Fibroblast of villous mesenchyme (primary cell): ENCODE measurements around the gene FXYD3. TPM values are rescaled to one million over a fixed set of nuclear protein-coding genes. Genes with fewer than 3 reads are reported as not detected.

Experiments used
- DNase-seq: peaks from one replicate; pipeline ENCODE4 v3.0.0-alpha.2; 2010; ENCODE audit warnings: low read depth
- H3K4me3 ChIP-seq: 2 replicates; pipeline ENCODE4 v1.5.1; 2011; ENCODE audit warnings: low read depth, mild to moderate bottlenecking, low read length
- total RNA-seq: library from RNA; depleted of rRNA; stranded (reverse); fragments of >200 nt; gene quantifications from 2 replicates; pipeline ENCODE4 v1.2.3, GENCODE V29; 2012
- TF ChIP-seq, protein P1 (sequence below): IDR thresholded peaks from 2 replicates; pipeline ENCODE4 v1.5.1; 2012; ENCODE audit warnings: low read depth, mild to moderate bottlenecking, low read length; ENCODE audit not compliant: insufficient read depth

The FXYD3 gene
- total RNA-seq, 1 donor = not detected

DNA sequence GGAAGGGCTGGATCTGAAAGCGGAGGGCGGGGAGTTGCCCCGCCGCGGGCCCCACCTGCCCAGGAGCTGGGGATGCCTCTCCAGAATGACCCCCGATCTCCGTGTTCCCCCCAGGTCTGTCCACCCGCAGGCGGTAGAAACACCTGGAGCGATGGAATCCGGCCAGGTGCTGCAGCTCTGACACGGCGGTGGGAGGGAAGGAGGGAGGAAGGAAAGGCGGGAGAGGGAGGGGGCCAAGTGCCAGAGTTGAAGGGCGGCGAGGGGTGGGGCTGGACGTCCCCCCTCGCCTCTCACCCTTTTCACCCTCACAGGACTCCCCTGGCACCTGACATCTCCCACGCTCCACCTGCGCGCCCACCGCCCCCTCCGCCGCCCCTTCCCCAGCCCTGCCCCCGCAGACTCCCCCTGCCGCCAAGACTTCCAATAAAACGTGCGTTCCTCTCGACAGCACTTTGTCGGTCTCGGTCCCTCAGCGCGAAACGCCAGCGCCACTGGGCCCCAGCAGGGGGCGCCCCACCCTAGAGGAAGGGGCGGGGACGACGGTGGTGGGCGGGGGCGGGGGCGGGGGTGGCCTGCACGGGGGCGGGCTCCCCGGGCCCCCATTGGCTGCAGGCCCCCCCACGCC, 27.1 kb downstream of the FXYD3 start:
- H3K4me3 ChIP-seq = no peak overlapping the region
- TF ChIP-seq, protein P1, sequence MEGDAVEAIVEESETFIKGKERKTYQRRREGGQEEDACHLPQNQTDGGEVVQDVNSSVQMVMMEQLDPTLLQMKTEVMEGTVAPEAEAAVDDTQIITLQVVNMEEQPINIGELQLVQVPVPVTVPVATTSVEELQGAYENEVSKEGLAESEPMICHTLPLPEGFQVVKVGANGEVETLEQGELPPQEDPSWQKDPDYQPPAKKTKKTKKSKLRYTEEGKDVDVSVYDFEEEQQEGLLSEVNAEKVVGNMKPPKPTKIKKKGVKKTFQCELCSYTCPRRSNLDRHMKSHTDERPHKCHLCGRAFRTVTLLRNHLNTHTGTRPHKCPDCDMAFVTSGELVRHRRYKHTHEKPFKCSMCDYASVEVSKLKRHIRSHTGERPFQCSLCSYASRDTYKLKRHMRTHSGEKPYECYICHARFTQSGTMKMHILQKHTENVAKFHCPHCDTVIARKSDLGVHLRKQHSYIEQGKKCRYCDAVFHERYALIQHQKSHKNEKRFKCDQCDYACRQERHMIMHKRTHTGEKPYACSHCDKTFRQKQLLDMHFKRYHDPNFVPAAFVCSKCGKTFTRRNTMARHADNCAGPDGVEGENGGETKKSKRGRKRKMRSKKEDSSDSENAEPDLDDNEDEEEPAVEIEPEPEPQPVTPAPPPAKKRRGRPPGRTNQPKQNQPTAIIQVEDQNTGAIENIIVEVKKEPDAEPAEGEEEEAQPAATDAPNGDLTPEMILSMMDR = peak; percentile 38
- peak; percentile 29 for DNase-seq

DNA sequence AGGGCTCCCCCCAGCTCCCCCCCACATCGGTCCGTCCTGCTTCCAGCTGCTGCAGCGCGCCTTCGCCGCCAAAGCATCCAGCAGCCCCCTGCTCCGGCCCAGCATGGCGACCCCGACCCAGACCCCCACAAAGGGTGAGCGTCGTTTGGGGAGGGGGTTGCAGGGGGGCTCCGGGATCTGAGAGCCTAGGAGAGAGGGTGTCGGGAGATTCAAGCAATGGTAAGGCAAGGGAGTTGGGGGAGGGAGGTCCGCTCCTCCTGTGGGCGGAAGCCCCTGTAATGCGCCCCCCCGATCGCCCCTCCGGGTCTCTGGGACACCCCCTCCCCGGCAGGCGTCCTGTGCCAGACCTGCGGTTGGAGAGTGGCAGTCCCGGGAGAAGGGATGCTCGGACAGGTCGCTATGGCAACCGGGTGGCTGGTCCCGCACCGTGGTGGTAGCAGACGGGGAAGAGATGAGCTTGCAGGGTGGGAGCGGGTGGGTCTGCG, 27.6 kb downstream of the FXYD3 start, which contains the start of gene FXYD7:
TSS of gene FXYD7 (plus strand) at position 25 of the 485 bp plus-strand sequence. CDS start at position 104, 79 bp downstream.
- TF ChIP-seq, protein P1 = peak; percentile 2
- H3K4me3 ChIP-seq = no peak within 1 kb of the TSS
- no peak for DNase-seq

DNA sequence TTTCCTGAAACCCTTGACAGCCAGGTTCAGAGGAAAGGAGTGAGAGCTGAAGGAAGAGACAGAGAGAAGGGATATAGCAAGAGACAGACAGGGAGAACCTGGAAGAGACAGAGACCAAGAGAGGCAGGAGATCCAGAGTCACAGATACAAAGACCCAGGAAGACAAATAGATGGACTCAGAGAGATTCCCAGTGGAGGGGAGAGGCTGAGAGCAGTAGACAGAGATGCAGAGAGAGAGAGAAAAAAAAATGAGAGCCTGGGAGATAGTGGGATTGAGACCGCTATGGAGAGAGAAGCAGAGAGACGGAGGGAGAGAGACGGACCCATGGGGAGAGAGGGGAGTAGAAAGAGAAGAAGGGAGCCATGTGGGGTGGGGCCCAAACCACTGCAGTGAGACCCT, 28.2 kb downstream of the FXYD3 start:
- no peak overlapping the region for H3K4me3 ChIP-seq
- TF ChIP-seq, protein P1 = no peak
- DNase-seq = no peak

DNA sequence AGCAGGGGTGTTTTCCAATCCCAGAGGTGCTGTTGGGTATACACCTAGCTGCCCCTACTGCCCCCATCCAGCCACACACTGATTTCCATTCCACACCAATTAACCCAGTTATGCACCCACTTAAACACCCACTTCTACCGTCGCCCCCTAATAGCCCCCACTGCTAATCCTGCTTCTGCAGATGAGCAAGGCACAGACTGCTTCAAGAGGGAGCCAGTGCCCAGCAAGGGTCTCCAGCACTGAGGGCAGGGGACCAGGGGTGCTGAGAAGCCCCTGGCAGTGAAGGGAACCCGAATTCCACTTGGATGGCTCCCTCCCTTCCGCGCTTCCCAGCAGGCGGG, 28.6 kb downstream of the FXYD3 start:
- TF ChIP-seq, protein P1 = no peak
- DNase-seq = no peak
- no peak overlapping the region for H3K4me3 ChIP-seq

DNA sequence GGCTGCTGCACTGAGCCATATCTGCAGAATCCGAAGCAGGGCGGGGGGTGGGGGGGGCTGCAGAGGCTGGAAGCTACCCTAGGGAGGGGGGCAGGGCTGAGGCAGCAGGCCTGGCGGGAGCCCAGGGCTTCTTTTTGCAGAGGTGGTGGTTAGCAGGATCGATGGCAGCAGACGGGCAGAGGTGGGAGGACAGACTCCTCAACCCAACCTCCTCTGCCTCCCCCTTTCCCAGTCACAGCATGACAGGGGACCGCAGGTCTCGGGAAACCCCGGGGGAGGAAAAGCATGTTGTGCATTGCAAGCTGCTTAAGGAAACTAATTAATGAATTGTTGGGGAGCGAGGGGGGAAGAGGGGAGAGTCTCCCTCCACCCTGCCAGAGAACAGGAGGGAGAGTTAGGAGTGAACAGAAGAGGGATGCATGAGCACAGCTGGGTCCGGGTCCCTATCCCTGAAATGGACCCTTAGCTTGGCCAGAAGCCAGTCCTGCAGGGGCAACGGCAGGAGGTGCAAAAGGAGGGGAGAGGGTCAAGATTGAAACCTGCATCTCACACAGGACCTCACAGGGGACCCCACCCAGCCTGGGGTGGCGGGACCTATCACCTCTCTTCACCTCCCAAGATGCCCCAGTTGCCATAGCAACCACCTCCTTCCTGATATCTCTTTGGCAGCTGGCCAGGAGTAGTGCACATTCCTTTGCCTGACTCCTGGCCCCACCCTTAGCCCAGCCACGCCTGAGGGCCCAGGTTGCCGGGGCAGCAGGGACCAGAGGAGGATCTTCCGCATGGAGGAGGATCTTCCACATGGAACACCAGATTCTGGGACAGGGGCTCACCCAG, 29.2 kb downstream of the FXYD3 start:
- no peak for DNase-seq
- H3K4me3 ChIP-seq = no peak overlapping the region
- TF ChIP-seq, protein P1 = no peak

DNA sequence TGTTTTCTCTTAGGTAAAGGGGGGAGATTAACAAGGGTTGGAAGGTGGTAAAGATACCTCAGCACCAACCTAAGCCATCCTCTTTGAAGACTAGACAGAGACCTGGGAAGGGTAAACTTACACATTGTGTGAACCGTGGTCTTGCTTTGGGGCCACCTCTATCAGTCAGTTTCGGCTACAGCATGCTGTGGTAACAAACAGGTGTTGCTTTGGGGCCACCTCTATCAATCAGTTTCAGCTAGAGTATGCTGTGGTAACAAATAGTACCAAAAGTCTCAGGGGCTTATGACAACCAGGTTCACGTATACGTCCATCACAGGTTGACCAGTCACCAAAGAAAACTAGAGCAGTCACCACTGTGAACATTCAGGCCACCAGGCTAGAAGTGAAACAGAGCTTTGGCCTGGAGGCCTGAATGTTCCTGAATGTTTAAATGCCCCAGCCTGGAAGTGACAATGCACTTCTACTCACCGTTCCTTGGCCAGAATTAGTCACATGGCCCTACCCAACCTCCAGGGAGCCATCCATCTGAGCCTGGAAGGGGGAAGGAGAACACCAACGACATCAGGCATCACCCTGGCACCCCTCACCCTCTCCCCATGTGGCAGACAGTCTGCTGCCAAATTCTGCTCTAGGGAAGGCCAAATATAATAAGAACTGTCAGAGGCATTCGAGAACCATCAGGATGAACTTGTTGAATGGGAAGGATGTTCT, 31.3 kb downstream of the FXYD3 start:
- TF ChIP-seq, protein P1 = no peak
- no peak overlapping the region for H3K4me3 ChIP-seq
- DNase-seq = no peak
